HG03460 (cell line): ENCODE measurements around the gene TMEM17.

ENCODE experiments used
- ATAC-seq: cut with Tn5 transposase; IDR thresholded peaks from one replicate; pipeline ENCODE4 v1.9.1; 2021; ENCODE audit not compliant: unreplicated experiment

Gene TMEM17

GRCh38 chr2:62512384-62512783 lies 6.4 kb upstream of the TMEM17 start:
- ATAC-seq: no peak

GRCh38 chr2:62511636-62512035 lies 5.6 kb upstream of the TMEM17 start:
- ATAC-seq: no peak

- ATAC-seq: peak; percentile 8
Measured at GRCh38 chr2:62506421-62506750, 391 bp upstream of the TMEM17 start.

GRCh38 chr2:62505109-62505749 lies 766 bp downstream of the TMEM17 start:
- no peak for ATAC-seq

GRCh38 chr2:62504657-62505056 lies 1.3 kb downstream of the TMEM17 start:
- no peak for ATAC-seq

- no peak for ATAC-seq
Measured at GRCh38 chr2:62501794-62502500, 4.0 kb downstream of the TMEM17 start.

DNA sequence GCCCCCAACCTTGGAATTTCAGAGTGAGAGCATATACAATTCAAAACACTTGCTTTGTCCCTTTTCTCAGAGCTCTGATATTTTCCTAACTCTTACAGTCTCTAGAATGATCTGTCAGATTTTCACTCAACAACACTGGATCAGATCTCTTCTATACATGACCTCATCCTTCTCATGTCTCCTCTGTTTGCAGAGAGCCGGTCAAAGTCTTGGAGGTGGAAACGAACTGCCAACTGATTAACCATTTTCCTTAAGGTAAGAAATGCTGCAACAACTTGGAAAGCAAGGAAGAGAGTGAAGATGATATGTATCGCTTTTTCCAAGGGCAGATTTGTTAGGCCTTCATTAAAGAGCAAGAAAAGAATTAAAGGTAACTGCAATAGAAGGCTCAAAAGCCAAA lies 4.9 kb downstream of the TMEM17 start:
- no peak for ATAC-seq

GRCh38 chr2:62499430-62500060 lies 6.5 kb downstream of the TMEM17 start:
- ATAC-seq: no peak

DNA sequence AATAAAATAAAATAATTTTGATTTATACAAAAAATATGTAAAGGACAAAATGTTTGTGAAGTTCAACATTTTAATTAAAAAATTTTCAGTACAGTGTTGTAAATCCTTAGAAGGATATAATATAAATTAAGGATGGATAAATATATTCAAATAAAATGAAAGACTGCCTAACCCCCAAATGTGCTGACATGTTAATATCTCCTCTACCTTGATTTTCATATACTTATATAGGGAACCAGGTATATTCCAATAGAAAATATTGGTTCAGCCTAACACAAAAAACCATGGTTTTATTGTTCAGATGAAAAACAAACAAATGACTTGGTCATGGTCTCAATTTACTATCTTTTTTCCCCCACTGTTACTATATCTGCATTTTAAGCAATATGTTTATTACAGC lies 7.3 kb downstream of the TMEM17 start:
- ATAC-seq: no peak

DNA sequence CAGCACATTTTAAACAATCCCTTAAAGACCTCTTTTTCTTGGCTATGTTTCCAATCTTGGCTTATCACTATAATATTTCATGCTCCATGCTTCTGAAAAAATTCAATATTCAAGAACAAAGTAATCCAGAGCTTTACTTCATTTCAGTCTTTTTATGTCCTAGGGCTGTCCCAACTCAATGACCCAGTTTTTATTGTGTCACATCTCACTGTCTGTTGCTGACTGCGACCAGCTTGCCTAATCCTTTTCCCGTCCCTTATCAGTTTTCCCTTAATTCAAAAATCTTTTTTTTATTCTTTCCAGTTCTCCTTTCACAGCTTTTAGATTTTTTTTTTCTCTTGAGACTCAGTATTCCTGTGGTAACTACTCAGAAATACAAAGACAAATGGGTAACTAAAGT lies 10.2 kb downstream of the TMEM17 start:
- ATAC-seq: no peak

DNA sequence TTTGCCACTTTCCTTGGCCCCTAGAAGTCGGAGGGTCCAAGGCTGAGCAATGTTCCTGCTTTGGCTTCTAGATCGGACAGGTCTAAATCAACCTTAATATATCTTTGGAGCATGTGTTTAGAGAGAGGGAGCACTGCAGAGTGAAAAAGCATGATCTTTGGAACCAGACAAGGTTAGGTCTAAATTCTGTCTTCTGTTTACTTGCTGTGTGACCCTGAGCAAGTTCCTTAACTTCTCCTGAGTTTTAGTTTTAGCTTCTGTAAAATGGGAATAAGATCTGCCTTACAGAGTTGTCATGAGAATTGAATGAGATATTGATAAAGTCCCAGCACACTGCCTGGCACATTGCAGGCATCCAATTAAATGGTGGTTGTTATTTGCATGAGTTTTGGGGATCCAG lies 13.9 kb downstream of the TMEM17 start:
- ATAC-seq: no peak

- ATAC-seq: no peak
Measured at GRCh38 chr2:62489702-62490101, 16.3 kb downstream of the TMEM17 start.

DNA sequence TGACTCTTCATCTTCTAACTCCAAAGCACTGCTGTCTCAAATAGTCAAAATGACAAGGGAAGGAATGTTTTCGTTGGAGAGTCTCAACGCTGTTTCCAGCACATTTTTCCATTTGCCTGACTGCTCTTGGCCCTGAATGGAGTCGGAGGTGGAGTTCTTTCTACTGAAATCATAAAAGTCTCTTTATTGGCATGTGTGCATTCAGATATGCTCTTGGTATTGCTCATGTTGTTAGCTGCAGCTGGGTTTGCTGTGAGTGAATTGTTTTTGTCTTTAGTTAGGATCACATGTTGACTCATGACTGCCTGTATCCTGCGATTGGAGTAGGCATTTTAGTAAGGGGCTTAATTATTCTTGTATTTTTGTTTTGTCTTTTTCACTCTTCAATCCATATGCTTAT lies 16.8 kb downstream of the TMEM17 start:
- no peak for ATAC-seq

GRCh38 chr2:62486439-62486765 lies 19.6 kb downstream of the TMEM17 start:
- no peak for ATAC-seq

DNA sequence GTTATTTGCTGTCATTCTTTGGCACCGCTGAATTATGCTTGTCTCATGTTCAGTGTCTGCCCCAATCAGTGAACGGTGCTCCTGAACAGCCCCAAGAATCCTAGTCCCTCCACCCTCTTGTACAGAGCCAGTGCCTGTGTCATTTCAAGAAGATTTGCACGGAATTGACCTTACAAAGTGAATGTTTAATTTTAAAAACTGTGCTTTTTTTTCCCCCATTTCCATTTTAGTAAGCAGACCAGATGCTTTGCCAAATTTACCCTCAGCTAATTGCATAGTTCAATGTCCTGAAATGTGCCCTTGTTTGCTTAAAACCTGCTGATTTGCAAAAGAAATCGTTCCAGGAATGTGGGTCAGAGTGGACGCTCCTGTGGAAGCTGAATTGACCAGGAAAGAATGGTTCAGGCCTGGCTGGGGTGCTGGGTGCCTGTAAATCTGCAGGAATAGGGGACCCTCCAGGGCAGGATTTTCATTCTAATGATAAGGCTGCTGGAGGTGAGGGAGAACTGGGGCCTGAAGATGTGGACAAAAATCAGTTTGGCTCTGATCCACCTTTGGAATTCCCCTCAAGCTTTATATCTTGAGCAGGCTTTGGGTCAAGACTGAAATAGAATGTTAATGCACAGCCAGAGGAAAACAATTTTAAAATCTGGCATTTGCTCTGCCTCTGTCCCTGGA lies 20.1 kb downstream of the TMEM17 start:
- ATAC-seq: no peak

- no peak for ATAC-seq
Measured at GRCh38 chr2:62482558-62483352, 23.2 kb downstream of the TMEM17 start.

DNA sequence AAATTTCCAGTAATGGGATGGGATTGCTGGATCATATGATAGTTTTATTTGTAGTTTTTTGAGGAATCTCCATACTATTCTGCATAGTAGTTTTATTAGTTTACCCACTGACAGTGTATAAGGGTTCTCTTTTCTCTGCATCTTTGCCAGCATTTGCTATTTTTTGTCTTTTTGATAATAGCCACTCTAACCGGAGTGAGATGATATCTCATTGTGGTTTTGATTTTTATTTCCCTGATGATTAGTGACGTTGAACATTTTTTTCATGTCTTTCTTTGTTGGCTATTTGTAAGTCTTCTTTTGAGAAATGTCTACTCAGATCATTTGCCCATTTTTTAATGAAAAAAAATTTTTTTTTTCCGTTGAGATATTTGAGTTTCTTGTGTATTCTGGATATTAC lies 26.1 kb downstream of the TMEM17 start:
- no peak for ATAC-seq

DNA sequence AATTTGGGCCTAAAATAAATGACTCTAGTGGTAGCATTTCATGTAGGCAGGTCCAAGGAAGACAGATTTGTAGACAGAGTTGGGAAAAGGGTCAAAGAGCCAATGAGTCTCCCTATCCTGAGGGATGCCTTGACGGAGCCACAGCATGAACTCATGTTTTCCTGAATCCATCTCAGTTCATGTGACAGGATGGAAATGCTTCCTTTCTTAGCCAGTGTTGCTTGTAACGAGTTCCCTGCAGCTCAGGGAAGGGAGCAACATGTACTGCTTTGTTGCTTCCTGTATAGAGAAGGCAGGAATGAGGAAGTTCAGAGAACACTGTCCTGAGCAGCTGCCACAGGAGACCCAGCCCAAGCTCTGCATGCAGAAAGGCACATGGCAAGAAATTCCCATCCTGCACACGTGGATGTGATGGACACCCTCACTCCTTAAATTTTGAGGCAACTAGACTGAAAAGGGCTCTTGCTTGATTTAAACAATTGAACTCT lies 27.9 kb downstream of the TMEM17 start:
- ATAC-seq: no peak

DNA sequence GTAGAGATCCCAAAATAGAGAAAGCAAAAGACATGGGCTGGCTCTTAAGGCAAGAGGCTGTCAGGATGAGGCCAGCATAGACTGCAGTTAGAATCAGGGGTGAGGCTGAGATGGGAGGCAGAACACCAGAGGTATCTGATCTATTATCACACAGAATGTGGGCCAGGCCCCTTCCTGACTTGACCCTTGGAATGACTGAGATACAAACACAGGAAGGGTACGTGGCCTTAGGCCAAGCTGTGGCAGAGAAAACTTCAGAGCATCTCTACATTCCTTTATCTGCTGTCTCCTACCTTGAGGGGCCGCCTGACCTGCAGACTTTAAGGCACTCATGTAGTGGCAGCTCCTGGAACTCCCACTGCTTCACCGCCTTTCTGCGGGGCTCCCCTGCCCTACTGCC lies 28.4 kb downstream of the TMEM17 start:
- ATAC-seq: no peak

- no peak for ATAC-seq
Measured at GRCh38 chr2:62475172-62476011, 30.6 kb downstream of the TMEM17 start.
